GM13977 (cell line): Measurements from ENCODE around the gene BAIAP2L2.

ENCODE experiments used
- DNase-seq: peaks from one replicate; pipeline ENCODE4 v3.0.0; 2012; ENCODE audit warnings: low spot score
- in situ Hi-C: fragments of 300-500 bp; cut with MboI; formaldehyde crosslinking; loops from one replicate; pipeline ENCODE4 v1.12.0; 2022; ENCODE audit warnings: low sequenced_read_pairs, low pct_unique_long_range_greater_than_20kb, mixed read lengths, inconsistent platforms; ENCODE audit not compliant: unreplicated experiment
- TF ChIP-seq, protein P1 (sequence below): IDR thresholded peaks from 2 replicates; pipeline ENCODE4 v1.5.1; 2012; ENCODE audit warnings: mild to moderate bottlenecking, control low read depth; ENCODE audit not compliant: insufficient read depth; ENCODE audit errors: extremely low read depth, missing control alignments

The BAIAP2L2 gene

DNA sequence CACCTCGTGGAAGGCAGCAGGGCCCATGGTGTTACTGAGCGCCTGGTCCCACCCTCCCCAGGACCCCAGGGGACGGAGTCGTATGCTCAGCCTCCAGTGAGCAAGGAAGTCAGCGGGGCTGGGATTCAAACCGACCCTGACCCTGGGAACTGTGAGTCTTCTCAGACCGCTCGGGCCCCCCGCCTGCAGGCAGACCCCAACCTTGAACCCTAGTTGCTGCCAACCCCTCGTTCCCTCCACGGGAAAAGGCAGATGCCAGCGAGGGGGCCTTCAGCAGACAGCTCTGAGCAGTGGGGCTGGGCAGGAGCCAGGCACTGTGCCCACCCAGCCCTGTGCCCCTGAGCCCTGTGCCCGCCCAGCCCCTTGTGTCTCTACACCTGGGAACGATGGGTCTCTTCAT, 32.9 kb downstream of the BAIAP2L2 start:
- DNase-seq, result no peak
- TF ChIP-seq, protein P1, sequence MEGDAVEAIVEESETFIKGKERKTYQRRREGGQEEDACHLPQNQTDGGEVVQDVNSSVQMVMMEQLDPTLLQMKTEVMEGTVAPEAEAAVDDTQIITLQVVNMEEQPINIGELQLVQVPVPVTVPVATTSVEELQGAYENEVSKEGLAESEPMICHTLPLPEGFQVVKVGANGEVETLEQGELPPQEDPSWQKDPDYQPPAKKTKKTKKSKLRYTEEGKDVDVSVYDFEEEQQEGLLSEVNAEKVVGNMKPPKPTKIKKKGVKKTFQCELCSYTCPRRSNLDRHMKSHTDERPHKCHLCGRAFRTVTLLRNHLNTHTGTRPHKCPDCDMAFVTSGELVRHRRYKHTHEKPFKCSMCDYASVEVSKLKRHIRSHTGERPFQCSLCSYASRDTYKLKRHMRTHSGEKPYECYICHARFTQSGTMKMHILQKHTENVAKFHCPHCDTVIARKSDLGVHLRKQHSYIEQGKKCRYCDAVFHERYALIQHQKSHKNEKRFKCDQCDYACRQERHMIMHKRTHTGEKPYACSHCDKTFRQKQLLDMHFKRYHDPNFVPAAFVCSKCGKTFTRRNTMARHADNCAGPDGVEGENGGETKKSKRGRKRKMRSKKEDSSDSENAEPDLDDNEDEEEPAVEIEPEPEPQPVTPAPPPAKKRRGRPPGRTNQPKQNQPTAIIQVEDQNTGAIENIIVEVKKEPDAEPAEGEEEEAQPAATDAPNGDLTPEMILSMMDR, result no peak
- in situ Hi-C loops, result no loop called here

GRCh38 chr22:38077096-38077495, 33.4 kb downstream of the BAIAP2L2 start:
- TF ChIP-seq, protein P1, result no peak
- no peak for DNase-seq
- in situ Hi-C loops, result no loop called here

DNA sequence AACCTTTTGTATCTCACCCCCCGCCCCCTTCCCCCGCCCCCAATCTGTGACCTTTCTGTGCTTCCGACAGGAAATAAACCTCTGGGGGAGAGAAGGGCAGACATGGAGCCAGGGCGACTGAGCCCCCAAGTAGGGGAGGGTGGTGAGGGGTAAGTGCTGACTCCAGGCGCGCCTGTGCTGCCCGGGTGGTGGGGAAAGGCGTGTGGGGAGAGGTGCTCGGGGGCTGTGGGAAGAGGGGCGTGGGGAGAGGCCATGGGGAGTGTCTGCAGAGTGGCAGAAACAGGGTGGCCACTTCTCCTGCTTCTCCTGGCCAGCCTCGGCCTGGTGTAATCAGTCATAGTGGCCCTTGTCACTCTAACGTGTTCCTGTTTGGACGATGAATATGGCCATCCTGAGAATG, 34.5 kb downstream of the BAIAP2L2 start:
- in situ Hi-C loops, result no loop called here
- TF ChIP-seq, protein P1, result no peak
- DNase-seq, result no peak

DNA sequence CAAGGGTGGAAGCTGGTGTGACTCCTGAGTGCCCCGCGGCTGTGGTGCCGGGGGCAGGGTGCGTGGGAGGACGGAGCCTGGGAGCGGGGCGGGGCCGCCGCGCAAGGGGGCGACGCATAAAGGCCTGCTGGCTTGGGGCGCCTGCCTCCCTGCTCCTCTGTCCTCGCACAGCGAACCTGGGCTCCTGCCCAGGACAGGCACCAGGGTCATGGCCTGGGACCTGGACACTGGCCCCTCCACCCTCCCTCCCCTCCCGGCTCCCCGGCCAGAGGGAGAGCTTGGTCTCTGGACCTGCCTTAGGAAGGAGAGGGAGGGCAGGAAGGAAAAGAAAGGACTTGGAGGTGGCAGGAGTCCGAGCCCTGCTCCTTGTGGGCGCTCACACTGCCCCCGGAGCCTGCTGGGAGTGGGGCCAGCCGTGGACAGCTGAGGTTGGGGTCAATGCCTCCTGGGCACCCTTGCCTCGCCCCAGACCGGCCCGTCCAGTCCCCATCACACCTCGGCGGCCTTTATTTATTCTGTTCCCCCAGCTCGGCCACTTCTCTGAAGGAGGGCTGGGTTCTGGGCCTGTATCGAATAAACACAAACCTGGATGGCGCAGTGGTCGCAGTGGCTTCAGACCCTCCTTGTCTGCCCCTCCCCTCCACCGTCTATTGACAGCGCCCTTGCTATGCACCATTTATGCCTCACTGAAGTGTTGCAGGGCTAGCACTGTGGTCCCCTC, 35.2 kb downstream of the BAIAP2L2 start:
- no peak for DNase-seq
- in situ Hi-C loops, result no loop called here
- TF ChIP-seq, protein P1, result no peak

DNA sequence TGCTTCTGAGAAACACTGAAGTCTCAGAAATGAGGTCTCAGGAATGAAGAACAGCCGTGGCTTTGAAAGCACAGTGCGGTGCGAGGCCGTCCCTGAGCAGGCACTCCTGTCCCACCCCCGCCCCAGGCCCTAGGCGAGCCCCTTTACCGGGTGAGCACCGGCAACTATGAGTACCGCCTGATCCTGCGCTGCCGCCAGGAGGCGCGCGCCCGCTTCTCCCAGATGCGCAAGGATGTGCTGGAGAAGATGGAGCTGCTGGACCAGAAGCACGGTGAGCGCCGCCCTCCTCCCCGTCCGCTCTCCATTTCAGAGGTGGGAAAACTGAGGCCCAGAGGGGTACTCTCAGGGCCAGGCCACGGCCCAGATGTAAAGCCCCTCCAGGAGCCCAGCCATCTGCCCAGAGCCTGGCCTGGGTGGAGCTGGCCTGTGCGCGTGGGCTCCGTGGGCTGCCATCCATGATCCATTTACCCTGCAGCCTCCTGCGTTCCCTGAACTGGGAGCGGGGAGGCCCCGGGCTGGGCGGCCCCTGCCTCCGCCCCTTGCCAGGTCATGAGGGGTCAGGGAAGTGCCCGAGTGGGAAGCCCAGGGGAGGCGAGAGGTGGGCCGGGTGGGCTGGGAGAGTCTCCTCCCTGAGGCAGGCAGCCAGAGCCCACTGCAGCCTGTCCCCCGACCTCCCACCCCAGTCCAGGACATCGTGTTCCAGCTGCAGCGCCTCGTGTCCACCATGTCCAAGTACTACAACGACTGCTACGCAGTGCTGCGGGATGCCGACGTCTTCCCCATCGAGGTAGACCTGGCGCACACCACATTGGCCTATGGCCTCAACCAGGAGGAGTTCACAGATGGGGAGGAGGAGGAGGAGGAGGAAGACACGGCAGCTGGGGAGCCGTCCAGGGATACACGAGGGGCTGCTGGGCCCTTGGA, 36.0 kb downstream of the BAIAP2L2 start:
- no peak for DNase-seq
- TF ChIP-seq, protein P1, result no peak
- in situ Hi-C loops, result no loop called here

DNA sequence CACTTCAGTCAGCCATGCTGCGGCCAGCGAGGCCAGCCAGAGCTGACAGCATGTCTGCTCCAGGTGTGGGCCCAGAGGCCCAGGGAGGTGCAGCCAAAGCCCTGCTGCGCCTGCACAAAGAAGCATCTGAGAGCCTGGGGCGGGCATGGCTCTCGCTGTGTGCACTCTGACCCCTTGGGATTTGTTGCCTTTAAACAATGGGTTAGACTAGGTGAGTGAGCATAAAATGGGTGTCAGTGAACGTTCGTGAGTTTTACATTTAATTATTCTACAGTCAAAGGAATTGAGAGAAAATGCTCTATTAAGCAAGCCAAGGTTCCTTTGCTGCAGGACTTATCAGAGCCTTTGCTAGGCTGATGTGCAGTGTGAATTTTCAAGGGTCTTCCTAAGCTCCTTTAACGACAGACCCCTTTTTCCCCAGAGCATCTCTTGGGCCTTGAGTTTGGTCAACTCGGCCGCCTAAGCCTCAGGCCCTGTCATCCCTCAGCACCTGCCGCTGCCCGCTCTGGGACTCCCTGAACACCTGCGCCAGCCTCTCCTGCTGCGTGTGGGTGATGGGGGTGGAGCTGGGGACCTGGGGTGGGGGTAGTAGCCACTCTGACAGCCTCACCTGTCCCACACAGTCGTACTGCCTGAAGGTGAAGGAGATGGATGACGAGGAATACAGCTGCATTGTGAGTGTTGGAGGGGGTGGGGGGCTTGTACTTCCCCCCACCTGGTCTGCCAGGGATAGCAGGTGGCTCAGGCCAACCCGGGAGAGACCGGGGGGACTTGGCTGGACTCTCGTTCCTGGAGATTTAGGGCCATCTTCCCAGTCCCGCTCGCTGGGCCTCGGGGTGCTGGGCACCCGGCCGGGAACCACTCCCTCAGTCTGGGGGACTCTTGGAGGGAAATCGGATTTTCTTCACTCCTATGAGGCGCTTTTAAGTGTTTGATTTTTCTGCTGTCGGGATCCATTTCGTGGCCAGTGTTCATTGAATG, 37.0 kb downstream of the BAIAP2L2 start:
- no peak for DNase-seq
- in situ Hi-C loops, result no loop called here
- TF ChIP-seq, protein P1, result no peak
